Activated T-cell treated with anti-CD3 and anti-CD28 coated beads for 4 hours (primary cell): Measurements from ENCODE around the gene TTC28.

ENCODE experiments used
- DNase-seq: peaks from one replicate; pipeline ENCODE4 v3.0.0-alpha.2; 2020

TTC28 gene

DNA sequence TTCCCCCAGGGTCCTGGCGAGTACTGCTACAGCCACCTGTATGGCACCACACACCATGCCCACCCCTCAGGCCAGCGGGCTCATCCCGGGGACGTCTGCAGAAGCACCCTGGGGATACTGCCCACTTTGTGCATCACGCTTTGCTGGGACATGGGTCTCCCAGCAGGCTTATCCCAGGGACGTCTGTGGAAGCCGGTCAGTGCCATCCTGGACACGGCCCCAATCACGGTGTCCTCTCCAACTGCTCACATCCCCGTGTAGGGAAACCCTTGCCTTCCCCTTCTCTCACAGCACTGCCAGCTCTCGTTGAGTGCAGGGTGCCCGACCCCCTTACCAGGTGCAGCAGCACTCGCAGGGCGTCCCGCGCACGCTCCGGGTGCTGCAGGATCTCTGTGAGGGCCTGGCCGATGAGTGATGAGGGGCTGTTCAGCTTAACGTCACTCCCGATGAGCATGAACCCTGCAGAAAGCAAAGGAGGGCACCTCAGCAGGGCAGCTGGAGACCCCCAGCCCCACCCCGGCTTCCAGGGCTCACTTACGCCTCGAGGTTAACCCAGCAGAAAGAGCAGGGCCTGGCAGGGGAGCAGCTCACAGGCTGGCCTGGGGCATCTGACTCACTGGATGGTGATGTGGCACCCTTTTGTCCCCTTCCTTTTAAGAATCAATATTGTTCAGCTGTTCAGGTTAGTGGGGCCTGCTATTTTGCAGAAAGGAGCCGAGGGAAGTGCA lies 683.7 kb downstream of the TTC28 start:
- DNase-seq, result no peak

GRCh38 chr22:27994481-27995331 lies 684.9 kb downstream of the TTC28 start:
- no peak for DNase-seq

DNA sequence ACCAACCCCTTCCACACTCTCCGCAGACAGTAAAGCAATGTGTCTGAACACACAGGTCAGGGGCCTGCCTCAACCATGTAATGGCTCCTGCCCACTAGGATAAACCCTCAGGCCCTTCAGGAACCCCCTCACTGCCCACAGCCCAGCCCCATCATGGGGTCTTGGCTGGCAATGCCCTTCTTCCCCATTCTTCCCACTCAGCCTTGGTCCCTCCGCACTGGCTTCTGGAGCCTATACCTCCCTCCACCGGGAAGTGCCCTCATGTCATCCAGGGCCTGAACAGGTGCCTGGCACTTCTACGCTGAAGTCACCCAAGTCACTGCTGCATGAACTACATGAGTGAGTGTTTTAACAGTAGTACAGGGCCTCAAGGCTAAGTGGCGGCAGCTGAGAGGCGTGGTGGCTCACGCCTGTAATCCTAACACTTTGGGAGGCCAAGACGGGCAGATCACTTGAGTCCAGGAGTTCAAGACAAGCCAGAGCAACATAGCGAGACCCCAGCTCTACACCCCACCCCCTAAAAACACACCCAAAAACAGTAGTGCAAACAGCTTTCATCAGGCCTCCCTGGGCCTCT lies 685.8 kb downstream of the TTC28 start:
- no peak for DNase-seq

- no peak for DNase-seq
Measured at GRCh38 chr22:27993201-27993635, 686.4 kb downstream of the TTC28 start.

- no peak for DNase-seq
Measured at GRCh38 chr22:27992294-27993165, 687.1 kb downstream of the TTC28 start.

DNA sequence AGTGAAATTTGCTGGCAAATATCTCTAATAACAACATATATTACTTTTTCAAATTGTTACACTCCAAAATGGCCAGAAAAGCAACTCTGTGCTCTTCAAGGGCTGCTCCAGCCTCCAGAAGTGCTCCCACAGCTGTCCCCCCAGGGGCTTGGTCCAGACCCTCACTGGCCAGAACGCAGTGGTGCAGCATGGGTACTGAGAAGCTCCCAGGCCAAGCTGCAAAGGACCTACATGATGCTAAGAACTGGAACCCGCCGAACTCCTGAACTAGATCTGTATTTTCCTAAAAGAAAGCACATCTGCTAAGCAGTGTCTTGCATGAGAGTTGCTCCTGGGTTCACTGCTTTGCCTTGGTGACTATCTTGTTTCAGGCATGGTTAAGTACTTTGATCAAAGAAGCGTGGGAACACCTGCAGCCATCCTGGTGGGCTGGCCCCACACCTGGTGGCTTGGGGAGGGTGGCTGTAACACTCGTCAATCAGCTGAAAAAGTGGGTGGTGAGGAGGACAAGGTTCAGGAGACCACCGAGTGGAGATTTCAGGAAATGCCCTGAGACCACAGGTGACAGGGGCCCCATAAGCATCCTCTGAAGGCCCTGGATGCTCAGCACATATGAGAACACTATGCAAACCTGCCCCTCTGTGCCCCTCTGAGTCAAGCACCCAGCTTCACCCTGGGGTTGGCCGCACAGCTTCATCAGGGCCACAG lies 687.9 kb downstream of the TTC28 start:
- DNase-seq, result no peak

GRCh38 chr22:27990879-27991278 lies 688.8 kb downstream of the TTC28 start:
- no peak for DNase-seq

GRCh38 chr22:27990451-27990840 lies 689.2 kb downstream of the TTC28 start:
- no peak for DNase-seq

DNA sequence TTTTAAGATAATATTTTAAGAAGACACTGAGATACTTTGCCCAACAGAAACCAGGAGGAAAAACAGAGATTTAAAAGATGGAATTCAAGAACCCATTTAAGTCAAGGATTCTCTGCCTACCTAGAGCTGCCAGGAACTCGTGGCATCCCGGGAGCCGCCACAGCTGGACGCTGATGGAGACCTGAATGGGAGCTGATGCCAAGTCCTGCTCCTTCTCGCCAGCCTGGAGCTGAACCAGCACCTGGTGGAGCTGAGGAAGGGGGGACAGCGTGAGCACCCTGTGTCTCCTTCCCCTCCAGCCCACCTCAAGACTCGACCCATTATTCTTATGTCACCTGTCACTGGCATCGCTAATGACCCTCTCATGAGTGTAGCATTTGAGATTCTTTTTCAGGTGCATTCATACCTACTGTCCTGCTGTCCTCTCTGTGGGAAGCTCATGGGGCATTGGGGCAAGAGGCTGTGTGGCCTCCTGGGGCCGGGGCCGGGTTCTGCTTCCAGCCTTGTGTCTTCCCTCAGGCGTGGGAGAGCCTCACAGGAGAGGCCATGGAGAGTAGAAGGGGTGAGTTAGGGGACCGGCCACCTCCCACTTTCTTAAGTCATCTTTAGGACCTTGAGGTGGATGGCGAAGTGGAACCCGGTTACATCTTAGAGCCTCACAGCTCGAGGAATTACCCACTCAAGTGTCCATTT lies 689.7 kb downstream of the TTC28 start:
- no peak for DNase-seq

DNA sequence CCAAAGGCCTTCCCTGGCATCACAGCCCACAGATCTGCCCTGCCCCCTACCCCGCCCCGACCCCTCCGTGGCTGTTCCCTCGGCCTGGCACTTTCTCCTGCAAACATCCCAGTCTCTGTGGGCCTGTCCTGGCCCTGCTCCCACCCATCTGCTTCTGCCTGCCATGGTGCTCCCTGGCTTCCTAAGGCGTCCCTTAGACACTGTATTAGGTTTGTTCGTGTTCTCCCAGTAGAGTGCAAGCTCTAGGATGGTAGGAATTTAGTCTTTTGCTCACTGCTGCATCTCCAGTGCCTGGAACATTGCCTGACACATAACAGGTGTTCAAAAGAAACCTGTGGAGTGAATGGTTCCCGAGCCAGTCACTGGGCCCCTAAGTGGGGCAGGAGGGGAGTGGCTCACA lies 690.9 kb downstream of the TTC28 start:
- DNase-seq, result no peak

- DNase-seq, result no peak
Measured at GRCh38 chr22:27987557-27987956, 692.1 kb downstream of the TTC28 start.

DNA sequence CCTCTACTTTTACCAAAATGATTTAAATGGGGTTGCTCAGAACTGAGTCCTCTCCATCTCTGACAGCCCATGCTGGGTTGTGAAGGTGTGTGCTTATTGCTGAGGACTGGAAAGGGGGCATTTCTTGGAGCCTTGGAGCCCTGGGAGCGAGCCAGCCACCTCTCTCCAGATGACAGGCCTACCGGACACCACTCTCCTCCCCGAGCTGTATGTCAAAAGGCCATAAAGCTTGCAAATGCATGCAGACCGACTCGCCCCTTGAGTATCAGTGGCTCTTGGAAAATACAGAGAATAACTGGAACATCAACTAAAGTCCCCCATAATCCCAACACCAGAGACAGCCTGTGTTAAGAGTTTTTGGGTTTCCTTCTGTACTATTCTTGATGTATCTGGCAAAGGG lies 692.7 kb downstream of the TTC28 start:
- DNase-seq, result no peak

DNA sequence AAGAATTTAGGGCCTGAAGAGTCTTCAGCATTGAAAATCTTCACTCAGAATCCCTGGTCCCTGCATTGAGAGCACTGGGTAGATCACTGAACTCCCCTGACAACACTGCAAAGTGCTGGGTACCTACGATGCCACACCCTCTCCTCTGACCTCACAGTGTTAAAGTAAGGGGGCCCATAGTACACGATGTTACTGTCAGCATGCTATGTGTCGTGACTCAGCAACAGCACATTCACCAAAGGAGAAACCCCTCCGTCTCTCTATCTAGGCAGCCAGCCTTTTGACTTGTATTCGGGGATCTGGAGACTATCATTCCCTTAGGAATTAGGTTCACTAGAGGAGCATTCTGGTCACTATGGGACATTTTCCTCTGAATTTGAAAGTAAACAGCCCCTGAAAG lies 693.2 kb downstream of the TTC28 start:
- no peak for DNase-seq

GRCh38 chr22:27985323-27986275 lies 694.0 kb downstream of the TTC28 start:
- no peak for DNase-seq

DNA sequence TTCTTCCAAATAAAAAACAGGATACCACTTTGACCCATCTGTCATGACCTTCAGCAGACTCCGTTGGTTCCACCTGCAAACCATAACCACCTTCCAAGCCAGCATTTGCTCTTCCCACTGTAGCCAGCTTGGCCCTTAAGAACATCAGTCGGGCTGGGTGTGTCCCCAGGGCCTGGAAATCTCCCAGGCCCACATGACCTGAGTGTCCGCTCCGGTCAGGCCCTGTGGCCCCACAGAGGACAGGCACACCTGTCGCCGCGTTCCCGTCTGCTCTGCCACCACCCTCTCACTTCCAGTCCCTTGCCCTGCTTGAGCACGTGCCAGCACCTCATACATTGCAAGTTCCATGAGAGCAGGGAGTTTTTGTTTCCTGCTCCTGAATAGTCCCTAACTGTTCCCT lies 694.9 kb downstream of the TTC28 start:
- DNase-seq, result no peak

DNA sequence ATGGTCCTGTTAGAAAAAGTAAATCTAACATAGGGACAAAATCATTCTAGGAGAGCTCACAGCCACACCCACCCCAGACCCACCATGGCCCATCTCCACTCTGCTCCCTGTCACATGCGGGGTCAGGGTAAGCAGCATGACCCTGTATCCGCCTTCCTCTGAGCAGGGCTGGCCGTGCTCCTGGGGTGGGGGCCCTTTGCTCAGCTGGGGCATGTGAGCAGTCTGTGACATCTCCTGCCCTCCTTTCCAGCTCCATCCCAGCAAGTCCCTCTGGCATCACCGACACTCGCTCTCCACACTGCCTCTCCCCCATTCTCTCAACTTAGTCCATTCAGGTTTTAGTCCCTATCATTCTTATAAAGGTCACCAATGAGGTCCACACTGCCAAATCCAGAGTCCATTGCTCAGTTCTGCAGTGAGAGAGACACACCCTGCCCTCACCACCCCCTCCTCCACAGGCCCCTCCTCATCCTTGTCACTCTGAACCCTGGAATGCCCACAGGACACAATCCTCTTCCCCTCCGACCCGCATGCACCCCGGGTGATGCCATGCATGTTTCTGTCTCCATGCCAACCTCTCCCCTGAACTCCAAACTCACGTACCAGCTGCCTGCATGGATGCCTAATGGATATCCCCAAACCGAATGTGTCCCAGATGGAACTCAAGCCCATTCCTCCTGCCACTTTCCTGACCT lies 695.5 kb downstream of the TTC28 start:
- DNase-seq, result no peak

GRCh38 chr22:27983361-27983791 lies 696.3 kb downstream of the TTC28 start:
- no peak for DNase-seq

GRCh38 chr22:27982630-27983180 lies 696.9 kb downstream of the TTC28 start:
- no peak for DNase-seq

DNA sequence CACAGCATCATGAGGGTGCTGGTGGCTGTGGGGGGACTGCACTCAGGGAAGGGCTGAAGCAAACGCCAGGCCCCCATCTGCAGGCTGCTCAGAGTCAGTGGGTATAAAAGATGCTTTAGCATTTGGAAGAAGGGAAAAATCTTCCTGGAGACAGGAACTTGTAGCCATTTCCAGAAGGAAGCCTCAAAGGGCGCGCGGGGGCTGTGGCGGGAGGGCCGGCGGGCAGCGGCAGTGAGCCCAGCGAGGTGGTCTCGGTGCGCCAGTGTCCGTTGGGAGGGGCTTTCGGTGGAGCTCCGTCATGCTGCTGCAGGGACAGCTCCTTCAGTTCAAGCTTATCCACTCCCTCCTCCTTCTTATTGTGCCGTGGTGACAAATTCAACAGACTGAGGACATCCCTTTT lies 697.5 kb downstream of the TTC28 start:
- no peak for DNase-seq
